Measurements from ENCODE around the gene HOTAIR. TPM values are rescaled to one million over a fixed set of nuclear protein-coding genes. Genes with fewer than 3 reads are reported as not detected.

The HOTAIR gene
- total and polyA plus RNA-seq, 4 donors = 0.59 TPM; not detected in 3

GRCh38 chr12:53953831-53954693, 20.7 kb downstream of the HOTAIR start:
- 19% methylated on average over 5 of the region's 19 CpGs for WGBS (ENCODE audit: insufficient coverage)

GRCh38 chr12:53952871-53953734, 21.7 kb downstream of the HOTAIR start:
- Histone ChIP-seq H3K27ac (ENCODE audit: low read depth, low read length) (no peak overlapping the region), H3K27me3 (ENCODE audit: control insufficient read depth, insufficient read depth, low read length) (peaks cover 99% of the 10 kb centered on the region), H3K4me3 (ENCODE audit: low read depth, low read length) (no peak overlapping the region), H3K4me1 (ENCODE audit: control insufficient read depth, insufficient read depth, low read length) (peaks cover 36% of the 10 kb centered on the region), H3K9me3 (ENCODE audit: control insufficient read depth, insufficient read depth, low read length) (no peaks in the 10 kb centered on the region), H3K36me3 (ENCODE audit: control insufficient read depth, insufficient read depth, low read length) (no peaks in the 10 kb centered on the region)
- 3% methylated on average over 24 of the region's 38 CpGs for WGBS (ENCODE audit: insufficient coverage)
- peak in 1 of 6 donors; percentile 46 for DNase-seq (ENCODE audit: low read depth in 4 of 6, low spot score in 6 of 6)

More at GRCh38 chr12:53953831-53954693, 20.7 kb downstream of the HOTAIR start:
- Histone ChIP-seq H3K4me1 (ENCODE audit: control insufficient read depth, insufficient read depth, low read length) (peaks cover 36% of the 10 kb centered on the region), H3K27ac (ENCODE audit: low read depth, low read length) (no peak overlapping the region), H3K4me3 (ENCODE audit: low read depth, low read length) (no peak overlapping the region), H3K27me3 (ENCODE audit: control insufficient read depth, insufficient read depth, low read length) (peaks cover 99% of the 10 kb centered on the region), H3K36me3 (ENCODE audit: control insufficient read depth, insufficient read depth, low read length) (no peaks in the 10 kb centered on the region), H3K9me3 (ENCODE audit: control insufficient read depth, insufficient read depth, low read length) (no peaks in the 10 kb centered on the region)
- DNase-seq (ENCODE audit: low read depth in 4 of 6, low spot score in 6 of 6) = no peak

DNA sequence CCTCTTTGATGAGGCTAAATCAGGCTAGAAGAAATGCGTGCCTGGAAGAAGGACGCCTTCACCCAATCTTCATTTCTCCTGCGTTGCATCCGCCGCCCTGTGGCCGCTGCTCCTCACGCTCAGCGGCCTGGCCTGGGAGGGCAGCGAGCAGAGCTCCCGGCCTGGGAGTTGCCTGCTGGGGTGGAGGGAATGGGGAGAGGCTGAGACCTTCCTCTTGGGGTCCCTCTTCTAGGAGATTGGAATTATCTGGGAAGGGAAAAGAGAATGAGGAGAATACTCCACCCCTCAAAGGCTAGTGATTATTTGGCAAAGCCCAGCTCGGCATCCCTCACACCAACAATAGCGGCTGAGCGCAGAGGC, 22.4 kb downstream of the HOTAIR start:
- no peaks in the 10 kb centered on the region for H3K36me3 ChIP-seq (ENCODE audit: control insufficient read depth, insufficient read depth, low read length)
- H3K4me3 ChIP-seq (ENCODE audit: low read depth, low read length) = no peak overlapping the region
- no peak overlapping the region for H3K27ac ChIP-seq (ENCODE audit: low read depth, low read length)
- peaks cover 99% of the 10 kb centered on the region for H3K27me3 ChIP-seq (ENCODE audit: control insufficient read depth, insufficient read depth, low read length)
- WGBS (ENCODE audit: insufficient coverage) = 17% methylated on average over 5 of the region's 13 CpGs
- DNase-seq (ENCODE audit: low read depth in 4 of 6, low spot score in 6 of 6) = peak in 1 of 6 donors; percentile 34
- peaks cover 36% of the 10 kb centered on the region for H3K4me1 ChIP-seq (ENCODE audit: control insufficient read depth, insufficient read depth, low read length)
- H3K9me3 ChIP-seq (ENCODE audit: control insufficient read depth, insufficient read depth, low read length) = no peaks in the 10 kb centered on the region

DNA sequence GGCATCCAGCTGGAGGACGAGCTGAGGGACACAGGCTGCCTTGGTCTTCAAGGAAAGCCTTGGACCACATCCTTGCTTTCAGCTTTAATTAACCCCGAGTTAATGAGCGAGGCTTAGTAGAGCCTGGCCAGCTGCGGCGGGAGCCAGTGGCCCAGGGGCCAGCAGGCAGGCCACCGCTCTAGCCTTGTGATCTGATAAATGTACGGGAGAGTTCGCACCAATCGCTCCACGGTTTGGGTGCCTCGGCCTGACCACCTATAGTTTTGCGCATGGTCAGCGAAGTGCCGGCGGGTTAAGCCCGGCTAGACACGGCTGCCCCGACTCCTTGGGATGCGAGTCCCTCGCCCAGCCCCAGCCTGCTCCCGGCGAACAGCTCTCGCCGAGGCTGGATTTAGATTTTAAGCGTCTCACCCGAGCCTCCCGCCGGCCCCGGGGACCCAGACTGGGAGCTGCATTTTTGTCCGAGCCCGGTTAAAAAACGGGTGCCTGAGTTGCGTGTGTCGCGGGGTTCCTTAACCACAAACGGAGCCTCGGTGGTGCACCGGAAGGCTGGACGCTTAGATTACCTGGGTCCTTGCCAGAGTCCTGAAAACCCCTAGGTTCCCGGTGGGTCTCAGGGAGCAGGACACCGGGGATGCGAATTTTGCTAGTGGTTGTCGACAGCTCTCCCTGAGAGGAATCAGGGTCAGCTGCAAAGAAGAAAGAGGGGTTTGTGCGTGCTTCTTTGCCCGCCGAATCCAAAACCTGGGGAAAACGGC, 23.0 kb downstream of the HOTAIR start:
- no peak for DNase-seq (ENCODE audit: low read depth in 4 of 6, low spot score in 6 of 6)
- H3K27me3 ChIP-seq (ENCODE audit: control insufficient read depth, insufficient read depth, low read length) = peaks cover 99% of the 10 kb centered on the region
- WGBS (ENCODE audit: insufficient coverage) = 3% methylated on average over 47 of the region's 47 CpGs
- no peaks in the 10 kb centered on the region for H3K36me3 ChIP-seq (ENCODE audit: control insufficient read depth, insufficient read depth, low read length)
- no peak overlapping the region for H3K4me3 ChIP-seq (ENCODE audit: low read depth, low read length)
- H3K9me3 ChIP-seq (ENCODE audit: control insufficient read depth, insufficient read depth, low read length) = no peaks in the 10 kb centered on the region
- no peak overlapping the region for H3K27ac ChIP-seq (ENCODE audit: low read depth, low read length)
- H3K4me1 ChIP-seq (ENCODE audit: control insufficient read depth, insufficient read depth, low read length) = peaks cover 36% of the 10 kb centered on the region

DNA sequence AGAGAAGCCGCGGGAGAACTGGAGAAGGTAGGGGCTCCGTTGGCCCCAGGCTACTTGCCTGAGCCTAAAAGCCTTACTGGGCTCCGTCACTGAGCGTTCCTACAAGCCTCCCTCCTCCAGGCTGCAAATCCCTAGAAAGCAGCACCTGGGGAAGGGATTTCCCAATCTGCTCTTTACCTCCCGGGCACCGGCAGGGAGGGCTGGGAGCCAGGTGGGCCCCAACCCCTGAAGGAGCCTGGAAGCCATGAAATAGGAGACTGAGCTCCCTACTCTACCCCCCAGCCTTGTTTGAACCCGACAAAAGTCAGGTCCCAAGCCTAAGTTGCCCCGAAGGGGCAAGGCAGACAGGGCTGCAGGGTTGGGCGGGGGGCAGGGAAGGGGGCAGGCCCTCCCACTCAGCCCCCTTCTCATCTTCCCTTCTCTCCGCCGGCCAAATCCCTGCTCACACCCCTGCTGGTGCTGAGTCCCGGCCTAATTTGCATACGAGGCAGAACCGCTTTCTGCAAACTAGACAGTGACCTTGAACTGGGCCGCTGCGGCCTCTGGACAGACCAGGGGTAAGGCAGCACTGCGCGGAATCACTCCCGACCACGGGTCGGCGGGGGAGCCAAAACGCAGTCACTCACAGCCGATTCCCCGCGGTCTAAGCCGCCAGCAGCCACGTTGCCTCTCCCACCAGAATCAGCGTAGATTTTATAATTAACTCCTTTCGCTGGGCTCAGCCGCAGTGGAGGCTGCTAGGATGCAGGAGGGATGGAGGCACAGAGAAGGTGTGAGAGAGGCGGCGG, 23.8 kb downstream of the HOTAIR start:
- 5% methylated on average over 28 of the region's 34 CpGs for WGBS (ENCODE audit: insufficient coverage)
- DNase-seq (ENCODE audit: low read depth in 4 of 6, low spot score in 6 of 6) = no peak
- Histone ChIP-seq H3K27me3 (ENCODE audit: control insufficient read depth, insufficient read depth, low read length) (peaks cover 99% of the 10 kb centered on the region), H3K36me3 (ENCODE audit: control insufficient read depth, insufficient read depth, low read length) (no peaks in the 10 kb centered on the region), H3K4me1 (ENCODE audit: control insufficient read depth, insufficient read depth, low read length) (peaks cover 36% of the 10 kb centered on the region), H3K4me3 (ENCODE audit: low read depth, low read length) (no peak overlapping the region), H3K27ac (ENCODE audit: low read depth, low read length) (no peak overlapping the region), H3K9me3 (ENCODE audit: control insufficient read depth, insufficient read depth, low read length) (no peaks in the 10 kb centered on the region)

GRCh38 chr12:53950437-53950773, 24.3 kb downstream of the HOTAIR start:
- H3K4me3 ChIP-seq (ENCODE audit: low read depth, low read length) = no peak overlapping the region
- H3K9me3 ChIP-seq (ENCODE audit: control insufficient read depth, insufficient read depth, low read length) = no peaks in the 10 kb centered on the region
- H3K36me3 ChIP-seq (ENCODE audit: control insufficient read depth, insufficient read depth, low read length) = no peaks in the 10 kb centered on the region
- H3K4me1 ChIP-seq (ENCODE audit: control insufficient read depth, insufficient read depth, low read length) = peaks cover 32% of the 10 kb centered on the region
- WGBS (ENCODE audit: insufficient coverage) = 0% methylated on average over 6 of the region's 10 CpGs
- peaks cover 99% of the 10 kb centered on the region for H3K27me3 ChIP-seq (ENCODE audit: control insufficient read depth, insufficient read depth, low read length)
- H3K27ac ChIP-seq (ENCODE audit: low read depth, low read length) = no peak overlapping the region
- no peak for DNase-seq (ENCODE audit: low read depth in 4 of 6, low spot score in 6 of 6)

DNA sequence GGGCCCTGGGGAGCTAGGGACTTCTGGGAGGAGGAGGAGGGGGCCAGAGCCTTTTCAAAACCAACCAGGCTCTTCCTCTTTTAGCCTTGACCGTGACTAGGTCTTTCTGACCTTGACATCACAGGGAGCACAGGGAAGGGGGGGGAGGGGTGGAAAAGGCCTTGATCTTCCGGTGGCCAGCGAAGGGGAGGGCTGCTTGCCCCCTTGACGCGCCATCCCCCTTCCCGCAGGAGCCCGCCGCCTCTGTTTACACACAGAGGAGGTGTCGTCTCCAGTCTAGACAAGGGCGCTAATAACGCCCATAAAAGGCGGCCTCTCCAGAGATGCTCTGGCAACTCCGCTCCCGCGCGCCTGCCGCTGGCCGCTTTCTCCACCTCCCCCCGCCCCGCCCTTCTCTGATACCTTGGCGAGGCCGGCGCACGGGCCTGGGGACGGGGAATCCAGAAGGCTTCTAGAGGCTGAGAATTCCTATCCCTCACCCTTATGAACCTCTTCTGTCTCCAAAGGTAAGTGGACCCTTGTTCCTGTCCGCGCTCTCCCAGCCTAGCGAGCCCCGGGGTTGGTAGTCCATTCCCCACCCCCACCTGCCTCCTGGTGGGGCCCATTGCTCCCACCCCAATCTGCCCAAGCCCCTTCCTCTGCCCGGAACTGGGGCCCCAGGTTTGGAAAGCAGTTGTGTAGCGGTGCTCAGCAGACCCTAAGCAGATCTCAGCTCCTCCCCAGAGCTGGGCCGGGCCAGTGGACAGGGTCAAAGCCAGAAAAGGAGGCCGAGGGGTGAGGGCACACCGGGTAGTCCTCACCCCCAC, 24.9 kb downstream of the HOTAIR start:
- no peaks in the 10 kb centered on the region for H3K9me3 ChIP-seq (ENCODE audit: control insufficient read depth, insufficient read depth, low read length)
- no peak for DNase-seq (ENCODE audit: low read depth in 4 of 6, low spot score in 6 of 6)
- 3% methylated on average over 27 of the region's 34 CpGs for WGBS (ENCODE audit: insufficient coverage)
- no peaks in the 10 kb centered on the region for H3K36me3 ChIP-seq (ENCODE audit: control insufficient read depth, insufficient read depth, low read length)
- H3K27me3 ChIP-seq (ENCODE audit: control insufficient read depth, insufficient read depth, low read length) = peaks cover 100% of the 10 kb centered on the region
- no peak overlapping the region for H3K27ac ChIP-seq (ENCODE audit: low read depth, low read length)
- no peak overlapping the region for H3K4me3 ChIP-seq (ENCODE audit: low read depth, low read length)
- peaks cover 33% of the 10 kb centered on the region for H3K4me1 ChIP-seq (ENCODE audit: control insufficient read depth, insufficient read depth, low read length)

GRCh38 chr12:53948650-53949593, 25.8 kb downstream of the HOTAIR start:
- H3K9me3 ChIP-seq (ENCODE audit: control insufficient read depth, insufficient read depth, low read length) = no peaks in the 10 kb centered on the region
- no peaks in the 10 kb centered on the region for H3K36me3 ChIP-seq (ENCODE audit: control insufficient read depth, insufficient read depth, low read length)
- H3K4me1 ChIP-seq (ENCODE audit: control insufficient read depth, insufficient read depth, low read length) = peaks cover 33% of the 10 kb centered on the region
- DNase-seq (ENCODE audit: low read depth in 4 of 6, low spot score in 6 of 6) = no peak
- H3K27me3 ChIP-seq (ENCODE audit: control insufficient read depth, insufficient read depth, low read length) = peaks cover 100% of the 10 kb centered on the region
- no peak overlapping the region for H3K27ac ChIP-seq (ENCODE audit: low read depth, low read length)
- 29% methylated on average over 5 of the region's 9 CpGs for WGBS (ENCODE audit: insufficient coverage)
- no peak overlapping the region for H3K4me3 ChIP-seq (ENCODE audit: low read depth, low read length)

Measured in spinal cord (tissue), 10 donors.